GM10248 (cell line): ENCODE results near the gene DNAJC16.
"Not testable (repeated sequence)": the region's sequence is repeated elsewhere in the genome, so short reads cannot be mapped to it uniquely, and the experiment has no call there.

Experiments
- CTCF ChIA-PET: fragments of 300-600 bp; sonication (Branson Sonifier 250); formaldehyde crosslinking; extraction: SDS; loops from one replicate; lab custom pipeline; 2021; ENCODE audit warnings: antibody characterized with exemption; lab: Yijun Ruan, JAX
- POLR2A ChIA-PET: fragments of 350-650 bp; sonication (Branson Sonifier 250); formaldehyde crosslinking; extraction: SDS; loops from one replicate; lab custom pipeline; 2020; ENCODE audit warnings: antibody characterized with exemption; lab: Yijun Ruan, JAX
- DNase-seq: peaks from one replicate; pipeline ENCODE4 v3.0.0; 2012; ENCODE audit errors: extremely low spot score
- CTCF ChIP-seq: IDR thresholded peaks from 2 replicates; pipeline ENCODE4 v1.5.1; 2012; ENCODE audit warnings: mild to moderate bottlenecking, low read depth; ENCODE audit errors: extremely low read depth, missing control alignments, control extremely low read depth

The DNAJC16 gene

GRCh38 chr1:15515022-15515663 lies 11.5 kb upstream of the DNAJC16 start:
- CTCF ChIA-PET, result interaction anchor here (1.5 kb wide), 1 partner anchor 10 kb away, joined by 8 read pairs; no protein-coding TSS in a partner anchor
- DNase-seq, result no peak
- TF ChIP-seq CTCF, result no peak
- POLR2A ChIA-PET, result interaction anchor here (0.6 kb wide), 1 partner anchor 44 kb away, joined by 6 read pairs; no protein-coding TSS in a partner anchor

GRCh38 chr1:15519625-15520024 lies 7.0 kb upstream of the DNAJC16 start:
- ChIA-PET POLR2A (no interaction called here), CTCF (no interaction called here)
- DNase-seq, result no peak
- TF ChIP-seq CTCF, result no peak

- DNase-seq, POLR2A ChIA-PET, CTCF ChIA-PET: not testable (repeated sequence)
Measured at GRCh38 chr1:15521206-15521906, 5.3 kb upstream of the DNAJC16 start.

- TF ChIP-seq CTCF, result no peak
- ChIA-PET CTCF (no interaction called here), POLR2A (no interaction called here)
- DNase-seq, result no peak
Measured at GRCh38 chr1:15522551-15522950, 4.1 kb upstream of the DNAJC16 start.

- DNase-seq, result no peak
- no peak for TF ChIP-seq CTCF
- ChIA-PET POLR2A (interaction anchor here (0.6 kb wide), 1 partner anchor 162 kb away, joined by 7 read pairs; no protein-coding TSS in a partner anchor), CTCF (no interaction called here)
Measured at GRCh38 chr1:15523104-15524020, 3.3 kb upstream of the DNAJC16 start.

- no peak for DNase-seq
- ChIA-PET POLR2A (interaction anchor here (0.6 kb wide), 1 partner anchor 162 kb away, joined by 7 read pairs; no protein-coding TSS in a partner anchor), CTCF (no interaction called here)
- TF ChIP-seq CTCF, result no peak
Measured at GRCh38 chr1:15524021-15524282, 2.7 kb upstream of the DNAJC16 start, which contains the start of gene CASP9. Gene CASP9 (minus strand): TSS chr1:15524215. CDS start chr1:15524200, 15 bp downstream.
